PC-3 (cell line): ENCODE results near the gene MGST3. TPM values are rescaled to one million over a fixed set of nuclear protein-coding genes. Genes with fewer than 3 reads are reported as not detected.

Experiments used
- ATAC-seq: fragments of 200-7000 bp; cut with Tn5 transposase; 2 replicates; pipeline ENCODE4 v1.9.1; 2020; ENCODE audit warnings: mild to moderate bottlenecking, moderate library complexity
- BruUV-seq: library from RNA; stranded (reverse); fragments of 400-500 nt; replicated peaks from 2 replicates; lab custom pipeline; 2021; lab: Mats Ljungman, UMichigan
- CTCF ChIA-PET: fragments of 300-600 bp; sonication (Branson Sonifier 250); formaldehyde crosslinking; loops from one replicate; lab custom pipeline; 2022; ENCODE audit warnings: antibody characterized with exemption; lab: Charles Lee
- POLR2A ChIA-PET: fragments of 300-600 bp; sonication (Branson Sonifier 250); formaldehyde crosslinking; loops from one replicate; lab custom pipeline; 2022; ENCODE audit warnings: antibody characterized with exemption; ENCODE audit not compliant: unreplicated experiment; lab: Charles Lee
- DNase-seq: peaks from one replicate; pipeline ENCODE4 v3.0.0-alpha.2; 2015
- H2AFZ ChIP-seq: fragments of 300-600 bp; sonication (generic); 2 replicates; pipeline ENCODE4 v1.6.0; 2016; ENCODE audit warnings: antibody characterized with exemption, low read length
- H3F3A ChIP-seq: fragments of 300-600 bp; sonication (generic); one replicate; pipeline ENCODE4 v1.6.0; 2017; ENCODE audit warnings: antibody characterized with exemption, low read length, control low read depth, mild to moderate bottlenecking; ENCODE audit not compliant: unreplicated experiment
- H3K27ac ChIP-seq: fragments of 300-600 bp; sonication (generic); 2 replicates; pipeline ENCODE4 v1.5.1; 2016; ENCODE audit warnings: mild to moderate bottlenecking, low read length
- H3K27me3 ChIP-seq: fragments of 300-600 bp; sonication (generic); 2 replicates; pipeline ENCODE4 v1.6.1; 2016; ENCODE audit warnings: low read length, mixed read lengths
- H3K36me3 ChIP-seq: fragments of 300-600 bp; sonication (generic); 2 replicates; pipeline ENCODE4 v1.6.1; 2016; ENCODE audit warnings: low read depth, mixed run types, low read length, mixed read lengths
- H3K4me1 ChIP-seq: fragments of 300-600 bp; sonication (generic); 2 replicates; pipeline ENCODE4 v1.5.1; 2016; ENCODE audit warnings: low read length; ENCODE audit not compliant: insufficient read depth
- H3K4me2 ChIP-seq: fragments of 300-600 bp; sonication (generic); 2 replicates; pipeline ENCODE4 v1.6.0; 2016; ENCODE audit warnings: low read length
- H3K4me3 ChIP-seq: fragments of 300-600 bp; sonication (generic); 2 replicates; pipeline ENCODE4 v1.5.1; 2016; ENCODE audit warnings: mild to moderate bottlenecking, low read length, mixed read lengths
- H3K79me2 ChIP-seq: fragments of 300-600 bp; sonication (generic); 2 replicates; pipeline ENCODE4 v1.6.1; 2017; ENCODE audit warnings: low read length, mixed read lengths
- H3K9ac ChIP-seq: fragments of 300-600 bp; sonication (generic); 2 replicates; pipeline ENCODE4 v1.6.0; 2016; ENCODE audit warnings: mild to moderate bottlenecking, low read length
- H3K9me2 ChIP-seq: fragments of 300-600 bp; sonication (generic); replicated peaks from 2 replicates; pipeline ENCODE4 v1.6.1; 2016; ENCODE audit warnings: mixed run types, low read length, mixed read lengths
- H3K9me3 ChIP-seq: fragments of 300-600 bp; sonication (generic); 2 replicates; pipeline ENCODE4 v1.6.1; 2016; ENCODE audit warnings: low read length, mixed read lengths
- H4K20me1 ChIP-seq: fragments of 300-600 bp; sonication (generic); 2 replicates; pipeline ENCODE4 v1.6.1; 2016; ENCODE audit warnings: low read length, mixed read lengths
- EZH2 ChIP-seq: fragments of 300-600 bp; sonication (generic); IDR thresholded peaks from one replicate; pipeline ENCODE4 v1.6.1; 2017; ENCODE audit warnings: antibody characterized with exemption, mild to moderate bottlenecking, low read length; ENCODE audit not compliant: unreplicated experiment
- EZH2phosphoT487 ChIP-seq: fragments of 300-600 bp; sonication (generic); IDR thresholded peaks from 2 replicates; pipeline ENCODE4 v1.6.1; 2018; ENCODE audit warnings: mild to moderate bottlenecking, antibody characterized with exemption, low read length, borderline replicate concordance
- intact Hi-C: fragments of 100-400 bp; cut with micrococcal nuclease; formaldehyde crosslinking; loops from 2 replicates; pipeline ENCODE4 v1.9.0; 2023
- total RNA-seq: library from RNA; depleted of rRNA; stranded (reverse); fragments of >200 nt; gene quantifications from 2 replicates; pipeline ENCODE4 v1.2.3, GENCODE V29; 2014
- TF ChIP-seq, protein P1 (sequence below): fragments of 300-600 bp; sonication (generic); conservative IDR thresholded peaks from 2 replicates; pipeline ENCODE4 v1.5.1; 2017; ENCODE audit warnings: antibody characterized with exemption, low read depth, mild to moderate bottlenecking, low read length

The MGST3 gene
- total RNA-seq, 1 experiment from 2014 or later: 168 TPM

DNA sequence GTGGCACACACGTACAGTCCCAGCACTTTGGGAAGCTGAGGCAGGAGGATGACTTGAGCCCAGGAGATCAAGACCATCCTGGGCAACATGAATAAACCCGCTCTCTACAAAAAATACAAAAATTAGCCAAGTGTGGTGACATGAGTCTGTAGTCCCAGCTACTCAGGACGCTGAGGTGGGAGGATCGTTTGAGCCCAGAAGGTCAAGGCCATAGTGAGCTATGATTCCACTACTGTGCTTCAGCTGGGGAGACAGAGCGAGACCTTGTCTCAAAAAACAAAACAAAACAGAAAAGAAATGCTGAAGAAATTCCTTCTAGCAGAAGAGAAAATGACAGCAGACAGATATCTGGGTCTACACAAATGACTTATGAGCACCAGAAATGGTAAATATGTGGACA lies 57.0 kb downstream of the MGST3 start:
- Histone ChIP-seq H3K79me2 (peaks cover 69% of the 10 kb centered on the region), H4K20me1 (peaks cover 8% of the 10 kb centered on the region; the same call in 1 of the 2 replicates), H3K27me3 (no peaks in the 10 kb centered on the region), H3K27ac (no peak overlapping the region), H3K36me3 (peaks cover 15% of the 10 kb centered on the region), H3K4me3 (no peak overlapping the region), H3F3A (no peaks in the 10 kb centered on the region), H3K9me2 (no peaks in the 10 kb centered on the region), H3K4me1 (no peaks in the 10 kb centered on the region), H3K9me3 (no peaks in the 10 kb centered on the region), H3K4me2 (no peak overlapping the region), H3K9ac (no peak overlapping the region), H2AFZ (no peak overlapping the region)
- TF ChIP-seq EZH2 (no peak), EZH2phosphoT487 (no peak)
- TF ChIP-seq, protein P1, sequence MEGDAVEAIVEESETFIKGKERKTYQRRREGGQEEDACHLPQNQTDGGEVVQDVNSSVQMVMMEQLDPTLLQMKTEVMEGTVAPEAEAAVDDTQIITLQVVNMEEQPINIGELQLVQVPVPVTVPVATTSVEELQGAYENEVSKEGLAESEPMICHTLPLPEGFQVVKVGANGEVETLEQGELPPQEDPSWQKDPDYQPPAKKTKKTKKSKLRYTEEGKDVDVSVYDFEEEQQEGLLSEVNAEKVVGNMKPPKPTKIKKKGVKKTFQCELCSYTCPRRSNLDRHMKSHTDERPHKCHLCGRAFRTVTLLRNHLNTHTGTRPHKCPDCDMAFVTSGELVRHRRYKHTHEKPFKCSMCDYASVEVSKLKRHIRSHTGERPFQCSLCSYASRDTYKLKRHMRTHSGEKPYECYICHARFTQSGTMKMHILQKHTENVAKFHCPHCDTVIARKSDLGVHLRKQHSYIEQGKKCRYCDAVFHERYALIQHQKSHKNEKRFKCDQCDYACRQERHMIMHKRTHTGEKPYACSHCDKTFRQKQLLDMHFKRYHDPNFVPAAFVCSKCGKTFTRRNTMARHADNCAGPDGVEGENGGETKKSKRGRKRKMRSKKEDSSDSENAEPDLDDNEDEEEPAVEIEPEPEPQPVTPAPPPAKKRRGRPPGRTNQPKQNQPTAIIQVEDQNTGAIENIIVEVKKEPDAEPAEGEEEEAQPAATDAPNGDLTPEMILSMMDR: no peak
- ChIA-PET CTCF (no interaction called here), POLR2A (interaction anchor here (0.7 kb wide), 1 partner anchor 10 kb away, joined by 5 read pairs; the partner anchor contains the start of gene ALDH9A1)
- intact Hi-C loops: no loop called here
- no TSS peak for BruUV-seq
- DNase-seq: no peak
- no peak for ATAC-seq

DNA sequence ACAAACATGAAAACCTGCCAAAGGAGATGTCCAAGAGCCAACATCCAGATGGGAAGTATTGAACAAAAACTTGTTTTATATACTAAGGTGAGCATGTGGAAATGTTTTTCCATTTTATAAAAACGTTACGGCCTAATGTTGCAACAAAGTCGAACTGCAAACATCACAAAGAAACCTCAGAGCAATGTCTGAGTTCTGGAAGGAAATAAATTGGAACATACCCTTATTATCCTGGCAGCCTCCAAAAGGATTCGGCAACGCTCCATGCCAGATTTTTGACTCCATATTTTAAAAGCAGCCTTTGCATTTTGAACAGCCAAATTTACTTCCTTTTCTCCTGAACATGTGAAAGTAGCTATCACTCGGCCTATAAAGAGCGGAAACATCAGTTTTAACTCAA lies 64.0 kb downstream of the MGST3 start:
- Histone ChIP-seq H3K27ac (no peak overlapping the region), H3K4me3 (no peak overlapping the region), H3K9ac (no peak overlapping the region), H3K4me1 (peaks cover 18% of the 10 kb centered on the region), H4K20me1 (peaks cover 13% of the 10 kb centered on the region), H2AFZ (no peak overlapping the region), H3K9me2 (no peaks in the 10 kb centered on the region), H3F3A (peaks cover 3% of the 10 kb centered on the region), H3K36me3 (peaks cover 6% of the 10 kb centered on the region), H3K79me2 (peaks cover 52% of the 10 kb centered on the region), H3K4me2 (no peak overlapping the region), H3K9me3 (no peaks in the 10 kb centered on the region), H3K27me3 (no peaks in the 10 kb centered on the region)
- ChIA-PET CTCF (interaction anchor here (0.6 kb wide), 1 partner anchor 20 kb away, joined by 4 read pairs; no protein-coding TSS in a partner anchor), POLR2A (no interaction called here)
- no TSS peak for BruUV-seq
- ATAC-seq: no peak
- DNase-seq: no peak
- intact Hi-C loops: loop anchor here (10.0 kb wide), 1 partner anchor 320 kb away; no protein-coding TSS in a partner anchor
- TF ChIP-seq, protein P1: no peak
- TF ChIP-seq EZH2phosphoT487 (no peak), EZH2 (no peak)

DNA sequence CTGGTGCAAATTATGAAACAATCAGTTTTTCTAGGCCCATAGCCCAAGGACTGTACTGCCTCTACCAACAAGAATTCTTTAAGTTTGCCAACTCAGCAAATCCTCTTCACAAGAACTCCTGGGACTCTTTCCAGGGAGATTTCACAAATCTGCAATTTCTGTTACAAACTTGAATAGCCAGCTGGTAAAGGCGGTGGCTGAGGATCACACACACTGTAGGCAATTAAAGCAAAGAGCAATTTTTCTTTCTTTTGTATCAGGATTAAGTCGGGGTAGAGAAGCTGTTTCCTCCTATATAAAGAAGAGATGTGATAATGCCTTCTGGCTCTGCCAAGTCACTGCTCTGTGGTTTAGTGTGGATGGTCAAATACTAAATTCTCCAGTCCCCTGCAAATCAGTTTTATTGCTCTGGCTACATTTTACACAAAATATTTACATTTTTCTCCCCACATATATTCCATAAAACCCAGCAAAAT lies 65.6 kb downstream of the MGST3 start:
- ChIA-PET CTCF (no interaction called here), POLR2A (interaction anchor here (1.1 kb wide), 1 partner anchor 72 kb away, joined by 3 read pairs; the partner anchor contains the start of gene TMCO1)
- peaks cover 13% of the 10 kb centered on the region for H4K20me1 ChIP-seq
- peak overlapping the region; percentile 90 for H3K4me2 ChIP-seq
- TF ChIP-seq, protein P1: no peak
- TF ChIP-seq EZH2: no peak
- no peak for TF ChIP-seq EZH2phosphoT487
- no TSS peak for BruUV-seq
- peak overlapping the region; percentile 88; the same call in 1 of the 2 replicates for H3K9ac ChIP-seq
- ATAC-seq (peak; percentile 6), DNase-seq (peak; percentile 56)
- H3K27me3 ChIP-seq: no peaks in the 10 kb centered on the region
- peak overlapping the region; percentile 97 for H3K4me3 ChIP-seq
- peaks cover 6% of the 10 kb centered on the region for H3K36me3 ChIP-seq
- peaks cover 46% of the 10 kb centered on the region for H3K79me2 ChIP-seq
- H3K27ac ChIP-seq: no peak overlapping the region
- H3K9me3 ChIP-seq: no peaks in the 10 kb centered on the region
- intact Hi-C loops: loop anchor here (1.0 to 10.0 kb wide), 2 partner anchors 21 to 322 kb away; no protein-coding TSS in a partner anchor
- H2AFZ ChIP-seq: no peak overlapping the region
- peaks cover 18% of the 10 kb centered on the region for H3K4me1 ChIP-seq
- H3K9me2 ChIP-seq: no peaks in the 10 kb centered on the region
- peaks cover 3% of the 10 kb centered on the region for H3F3A ChIP-seq
